ENCODE measurements around the gene RYR1. TPM values are rescaled to one million over a fixed set of nuclear protein-coding genes. Genes with fewer than 3 reads are reported as not detected.

RYR1 gene
- total RNA-seq: not detected in 2 replicates

GRCh38 chr19:38433268-38433733, at the start of gene RYR1:
Gene RYR1, plus strand, starts transcription at chr19:38433691. Its CDS starts 139 bp downstream, at chr19:38433830.

GRCh38 chr19:38387550-38388348, 45.7 kb upstream of the RYR1 start, which contains the start of gene GGN:
Gene GGN, minus strand, starts transcription at chr19:38388034. Its CDS starts 773 bp downstream, at chr19:38387261.

GRCh38 chr19:38388349-38389100, 45.0 kb upstream of the RYR1 start, which contains the start of gene SPRED3:
Gene SPRED3, plus strand, starts transcription at chr19:38388697. Its CDS starts 1,606 bp downstream, at chr19:38390303.

DNA sequence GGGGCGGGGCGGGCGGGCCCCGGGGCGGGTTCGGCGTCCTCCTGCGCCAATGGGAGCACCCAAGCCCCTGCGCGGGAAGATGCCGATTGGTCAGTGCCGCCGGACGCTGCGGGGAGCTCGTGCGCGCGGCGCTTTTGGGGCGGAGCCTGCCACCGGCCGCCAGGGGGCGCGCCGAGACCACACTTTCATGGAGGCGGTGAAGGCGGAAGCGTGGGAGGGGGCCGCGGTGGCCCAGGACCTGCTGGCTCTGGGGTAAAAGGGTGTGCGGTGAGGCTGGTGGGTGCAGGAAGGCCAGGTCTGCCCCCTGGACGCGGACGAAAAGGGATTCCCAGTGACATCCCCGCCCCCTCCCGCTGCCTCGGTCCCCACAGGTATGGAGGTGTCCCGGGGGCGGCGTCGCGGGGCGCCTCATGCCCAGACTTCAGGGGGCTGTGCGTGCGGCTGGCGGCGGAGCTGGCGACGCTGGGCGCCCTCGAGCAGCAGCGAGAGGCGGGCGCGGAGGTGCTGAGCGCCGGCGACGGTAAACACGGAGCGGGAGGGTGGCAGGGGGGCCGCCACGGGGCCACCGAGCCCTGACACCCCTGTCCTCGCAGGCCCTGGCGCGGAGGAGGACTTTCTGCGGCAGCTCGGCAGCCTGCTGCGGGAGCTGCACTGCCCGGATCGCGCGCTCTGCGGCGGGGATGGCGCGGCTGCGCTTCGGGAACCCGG, 30.4 kb upstream of the RYR1 start, which contains the start of gene FAM98C:
Gene FAM98C, plus strand, starts transcription at position 127 of the 708 bp plus-strand sequence. Its CDS starts 61 bp downstream, at position 188.

DNA sequence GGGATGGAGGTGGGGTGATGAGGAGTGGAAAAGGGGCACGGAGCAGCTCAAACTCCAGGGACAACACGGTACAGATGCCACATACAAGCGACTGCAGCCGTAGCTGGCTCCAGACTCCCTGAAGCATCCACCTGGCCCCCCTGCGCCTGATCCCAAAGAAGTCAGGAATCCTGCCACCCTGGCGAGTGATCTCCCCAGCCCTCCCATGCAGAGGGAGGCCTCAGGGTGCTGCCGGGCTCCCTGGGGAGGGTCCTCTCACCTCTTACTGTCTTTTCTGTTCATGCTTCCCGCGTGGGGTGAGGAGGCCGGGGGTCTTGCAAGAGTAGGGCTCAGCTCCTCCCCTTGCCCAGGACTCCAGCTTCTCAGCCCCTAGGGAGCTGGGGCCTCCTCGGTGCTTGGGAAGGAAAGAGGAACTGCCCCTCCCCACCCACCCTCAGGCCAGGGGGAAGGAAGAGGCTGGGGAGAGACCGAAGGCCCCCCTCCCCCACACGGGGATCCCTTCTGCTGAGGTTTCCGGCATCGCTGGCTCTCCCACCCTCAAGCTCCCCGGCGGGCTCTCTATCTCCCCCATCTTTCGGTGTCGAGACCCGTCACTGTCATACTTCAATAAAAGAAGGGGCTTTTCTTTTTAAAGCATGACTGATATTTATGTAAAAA, 7.6 kb upstream of the RYR1 start, which contains the start of gene RASGRP4:
Gene RASGRP4, minus strand, starts transcription at position 410 of the 657 bp plus-strand sequence. Its CDS starts 128 bp downstream, at position 282.

DNA sequence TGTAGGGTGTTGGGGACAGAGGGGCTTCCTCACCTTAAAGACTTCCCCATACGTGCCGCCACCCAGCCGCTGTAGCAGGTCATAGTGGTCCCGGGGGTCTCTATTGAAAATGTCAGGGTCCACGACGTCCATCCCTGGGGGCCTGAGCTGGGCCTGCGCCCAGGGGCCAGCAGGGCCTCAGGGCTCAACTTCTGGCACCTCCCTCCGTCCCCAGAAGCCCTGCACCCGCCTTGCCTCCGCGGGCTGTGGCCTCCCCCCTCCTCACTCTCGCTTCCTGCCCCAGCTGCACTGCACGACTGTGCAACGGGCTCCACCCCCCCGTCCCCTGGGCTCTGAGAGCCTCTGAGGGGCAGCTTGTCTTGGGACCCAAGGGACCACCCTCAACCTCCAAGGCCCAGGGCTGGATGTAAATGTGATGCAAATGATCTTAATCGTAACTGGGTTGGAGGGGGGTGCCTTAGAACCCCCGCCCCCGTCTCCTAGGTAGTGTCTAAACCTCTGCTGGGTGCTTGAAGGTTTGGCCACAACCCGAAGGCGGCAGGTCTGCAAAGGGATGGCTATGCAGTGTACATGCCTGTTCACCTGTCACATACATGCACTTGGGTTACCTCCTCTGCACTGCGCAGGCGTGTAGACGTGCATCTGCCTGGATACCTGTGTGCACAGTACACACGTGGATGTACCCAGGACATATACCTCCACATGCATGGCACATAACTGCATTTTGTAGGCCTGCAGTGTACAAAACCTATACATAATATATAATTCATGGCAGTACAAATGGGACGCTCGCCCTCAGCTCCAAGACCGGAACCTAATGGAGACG, 184.5 kb downstream of the RYR1 start, which contains the start of gene MAP4K1:
Gene MAP4K1, minus strand, starts transcription at position 190 of the 826 bp plus-strand sequence. Its CDS starts 58 bp downstream, at position 132.

GRCh38 chr19:38618590-38619360, 185.3 kb downstream of the RYR1 start, which contains the start of gene EIF3K:
Gene EIF3K, plus strand, starts transcription at chr19:38619188. Its CDS starts 81 bp downstream, at chr19:38619269.

Other genes with a start within 250 kb of the RYR1 start
- gene DPF1, start 209.5 kb upstream of the RYR1 start, total RNA-seq: 0.73 and 2.7 TPM in 2 replicates
- gene PPP1R14A, start 177.3 kb upstream of the RYR1 start, total RNA-seq: not detected in 2 replicates
- gene SPINT2, start 169.1 kb upstream of the RYR1 start, total RNA-seq: not detected in 2 replicates
- not detected in 2 replicates for gene C19orf33, start 129.4 kb upstream of the RYR1 start, total RNA-seq
- gene YIF1B, start 117.7 kb upstream of the RYR1 start, total RNA-seq: 63.1 and 75.0 TPM in 2 replicates
- gene KCNK6, start 113.8 kb upstream of the RYR1 start, total RNA-seq: 0.73 and 1.4 TPM in 2 replicates
- 0.37 and 0.39 TPM in 2 replicates for gene CATSPERG, start 97.9 kb upstream of the RYR1 start, total RNA-seq
- 364 and 400 TPM in 2 replicates for gene PSMD8, start 59.1 kb upstream of the RYR1 start, total RNA-seq
- gene GGN, start 45.7 kb upstream of the RYR1 start, total RNA-seq: 0.37 and 0.78 TPM in 2 replicates
- gene SPRED3, start 45.0 kb upstream of the RYR1 start, total RNA-seq: 2.9 and 4.3 TPM in 2 replicates
- gene FAM98C, start 30.6 kb upstream of the RYR1 start, total RNA-seq: 8.8 and 9.6 TPM in 2 replicates
- not detected in 2 replicates for gene RASGRP4, start 7.5 kb upstream of the RYR1 start, total RNA-seq
- under 0.01 TPM in 1 of 2 replicates, not detected in the other for gene MAP4K1, start 184.3 kb downstream of the RYR1 start, total RNA-seq
- 215 and 358 TPM in 2 replicates for gene EIF3K, start 185.5 kb downstream of the RYR1 start, total RNA-seq
- gene ACTN4, start 214.0 kb downstream of the RYR1 start, total RNA-seq: 109 and 160 TPM in 2 replicates

All from subcutaneous preadipocyte (primary cell).